ENCODE results near the gene TNS3.

TNS3 gene

DNA sequence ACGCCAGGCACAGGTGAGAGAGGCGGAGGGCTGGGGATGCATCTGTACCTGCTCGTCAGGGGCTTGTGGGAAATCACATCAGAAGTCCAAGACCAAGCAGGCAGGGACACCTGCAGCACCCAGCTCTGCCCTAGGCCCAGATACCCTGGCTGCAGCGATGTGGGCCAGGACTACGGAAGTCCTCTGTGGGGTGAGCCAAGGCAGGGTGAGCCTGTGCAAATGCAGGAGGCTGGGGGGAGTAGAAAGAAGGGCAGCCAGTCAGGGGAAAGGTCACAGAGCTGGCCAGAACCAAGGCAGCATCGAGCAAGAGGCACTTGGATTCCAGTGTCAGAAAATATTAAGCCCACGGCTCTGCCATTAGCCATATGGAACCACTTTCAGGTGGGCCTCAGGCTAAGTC lies 85.2 kb downstream of the TNS3 start:
- H3K36me3 ChIP-seq (ENCODE audit: control insufficient read depth, low read length): no peaks in the 10 kb centered on the region
- peaks cover 17% of the 10 kb centered on the region for H3F3A ChIP-seq (ENCODE audit: control insufficient read depth, insufficient read depth)
- peak overlapping the region; percentile 34 for H3K4me3 ChIP-seq (ENCODE audit: low read length)
- peaks cover 48% of the 10 kb centered on the region for H3K4me1 ChIP-seq (ENCODE audit: control insufficient read depth, low read length)
- H3K9me2 ChIP-seq (replicated peaks; ENCODE audit: control insufficient read depth, low read length): no peaks in the 10 kb centered on the region
- peak overlapping the region; percentile 60 for H3K4me2 ChIP-seq (ENCODE audit: low read length)
- no peaks in the 10 kb centered on the region for H3K27me3 ChIP-seq (ENCODE audit: control insufficient read depth, low read length)
- TF ChIP-seq, protein P1, sequence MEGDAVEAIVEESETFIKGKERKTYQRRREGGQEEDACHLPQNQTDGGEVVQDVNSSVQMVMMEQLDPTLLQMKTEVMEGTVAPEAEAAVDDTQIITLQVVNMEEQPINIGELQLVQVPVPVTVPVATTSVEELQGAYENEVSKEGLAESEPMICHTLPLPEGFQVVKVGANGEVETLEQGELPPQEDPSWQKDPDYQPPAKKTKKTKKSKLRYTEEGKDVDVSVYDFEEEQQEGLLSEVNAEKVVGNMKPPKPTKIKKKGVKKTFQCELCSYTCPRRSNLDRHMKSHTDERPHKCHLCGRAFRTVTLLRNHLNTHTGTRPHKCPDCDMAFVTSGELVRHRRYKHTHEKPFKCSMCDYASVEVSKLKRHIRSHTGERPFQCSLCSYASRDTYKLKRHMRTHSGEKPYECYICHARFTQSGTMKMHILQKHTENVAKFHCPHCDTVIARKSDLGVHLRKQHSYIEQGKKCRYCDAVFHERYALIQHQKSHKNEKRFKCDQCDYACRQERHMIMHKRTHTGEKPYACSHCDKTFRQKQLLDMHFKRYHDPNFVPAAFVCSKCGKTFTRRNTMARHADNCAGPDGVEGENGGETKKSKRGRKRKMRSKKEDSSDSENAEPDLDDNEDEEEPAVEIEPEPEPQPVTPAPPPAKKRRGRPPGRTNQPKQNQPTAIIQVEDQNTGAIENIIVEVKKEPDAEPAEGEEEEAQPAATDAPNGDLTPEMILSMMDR (IDR thresholded peaks at IDR 0.05; ENCODE audit: low read depth, low read length, poor library complexity, severe bottlenecking): no peak
- no peak for TF ChIP-seq EZH2phosphoT487 (IDR thresholded peaks at IDR 0.05; ENCODE audit: borderline replicate concordance, low read length)
- no peaks in the 10 kb centered on the region for H3K9me3 ChIP-seq (ENCODE audit: control insufficient read depth, insufficient read depth, low read length)
- H4K20me1 ChIP-seq (ENCODE audit: control insufficient read depth, insufficient read depth, low read depth, low read length): no peaks in the 10 kb centered on the region
- H3K27ac ChIP-seq (ENCODE audit: low read depth, low read length): peak overlapping the region; percentile 60
- no peaks in the 10 kb centered on the region for H3K79me2 ChIP-seq (ENCODE audit: control insufficient read depth, low read length)

- peaks cover 17% of the 10 kb centered on the region for H3F3A ChIP-seq (ENCODE audit: control insufficient read depth, insufficient read depth)
Observed at GRCh38 chr7:47496056-47496665, 85.8 kb downstream of the TNS3 start.

GRCh38 chr7:47493976-47494911 lies 87.7 kb downstream of the TNS3 start:
- no peak overlapping the region for H3K27ac ChIP-seq (ENCODE audit: low read depth, low read length)
- no peaks in the 10 kb centered on the region for H3K27me3 ChIP-seq (ENCODE audit: control insufficient read depth, low read length)
- H4K20me1 ChIP-seq (ENCODE audit: control insufficient read depth, insufficient read depth, low read depth, low read length): no peaks in the 10 kb centered on the region
- H3K9me2 ChIP-seq (replicated peaks; ENCODE audit: control insufficient read depth, low read length): no peaks in the 10 kb centered on the region
- no peaks in the 10 kb centered on the region for H3K79me2 ChIP-seq (ENCODE audit: control insufficient read depth, low read length)
- TF ChIP-seq, protein P1 (IDR thresholded peaks at IDR 0.05; ENCODE audit: low read depth, low read length, poor library complexity, severe bottlenecking): no peak
- TF ChIP-seq EZH2phosphoT487 (IDR thresholded peaks at IDR 0.05; ENCODE audit: borderline replicate concordance, low read length): no peak
- peaks cover 17% of the 10 kb centered on the region for H3F3A ChIP-seq (ENCODE audit: control insufficient read depth, insufficient read depth)
- H3K9me3 ChIP-seq (ENCODE audit: control insufficient read depth, insufficient read depth, low read length): no peaks in the 10 kb centered on the region
- no peak overlapping the region for H3K4me2 ChIP-seq (ENCODE audit: low read length)
- no peaks in the 10 kb centered on the region for H3K36me3 ChIP-seq (ENCODE audit: control insufficient read depth, low read length)
- no peak overlapping the region for H3K4me3 ChIP-seq (ENCODE audit: low read length)
- peaks cover 35% of the 10 kb centered on the region for H3K4me1 ChIP-seq (ENCODE audit: control insufficient read depth, low read length)

More at GRCh38 chr7:47496056-47496665, 85.8 kb downstream of the TNS3 start:
- H3K79me2 ChIP-seq (ENCODE audit: control insufficient read depth, low read length): no peaks in the 10 kb centered on the region
- H3K4me1 ChIP-seq (ENCODE audit: control insufficient read depth, low read length): peaks cover 46% of the 10 kb centered on the region
- peak overlapping the region; percentile 34 for H3K4me3 ChIP-seq (ENCODE audit: low read length)
- no peaks in the 10 kb centered on the region for H3K9me2 ChIP-seq (replicated peaks; ENCODE audit: control insufficient read depth, low read length)
- peak overlapping the region; percentile 60 for H3K4me2 ChIP-seq (ENCODE audit: low read length)
- H3K27me3 ChIP-seq (ENCODE audit: control insufficient read depth, low read length): no peaks in the 10 kb centered on the region
- no peaks in the 10 kb centered on the region for H3K36me3 ChIP-seq (ENCODE audit: control insufficient read depth, low read length)
- H3K9me3 ChIP-seq (ENCODE audit: control insufficient read depth, insufficient read depth, low read length): no peaks in the 10 kb centered on the region
- no peak for TF ChIP-seq EZH2phosphoT487 (IDR thresholded peaks at IDR 0.05; ENCODE audit: borderline replicate concordance, low read length)
- TF ChIP-seq, protein P1 (IDR thresholded peaks at IDR 0.05; ENCODE audit: low read depth, low read length, poor library complexity, severe bottlenecking): no peak
- no peaks in the 10 kb centered on the region for H4K20me1 ChIP-seq (ENCODE audit: control insufficient read depth, insufficient read depth, low read depth, low read length)
- 0 out of 2 replicates have a peak overlapping the region, but pooled peaks have one; percentile 60 for H3K27ac ChIP-seq (ENCODE audit: low read depth, low read length)

Measured in DOHH2 (cell line).